AG09319 (cell line): ENCODE measurements around the gene HDAC2.

ENCODE experiments used
- DNase-seq: peaks from one replicate; pipeline ENCODE4 v3.0.0-alpha.2; 2010; ENCODE audit warnings: low read depth; ENCODE audit errors: extremely low read depth
- TF ChIP-seq, protein P1 (sequence below): IDR thresholded peaks from 2 replicates; pipeline ENCODE4 v1.5.1; 2011; ENCODE audit warnings: low read depth, mild to moderate bottlenecking, inconsistent platforms, low read length, moderate library complexity

The HDAC2 gene

DNA sequence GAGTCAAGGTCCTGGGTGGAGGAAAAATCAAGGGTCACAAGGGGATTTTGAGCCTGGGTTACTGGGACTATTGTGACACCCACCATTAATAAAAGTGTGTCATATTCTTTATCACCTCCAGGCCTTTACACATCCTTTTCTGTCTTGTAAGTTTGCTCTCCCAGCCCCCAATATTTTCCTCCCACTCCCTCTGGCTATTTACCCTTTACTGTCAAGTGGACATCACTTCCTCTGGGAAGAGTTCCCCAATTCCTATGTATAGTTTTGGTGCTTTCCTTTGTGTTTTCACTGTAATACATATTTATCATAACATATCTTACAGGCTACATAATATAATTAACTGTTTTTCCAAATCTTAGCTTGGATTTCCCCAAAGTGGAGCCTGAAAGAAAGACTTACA is 77.5 kb downstream of the HDAC2 start:
- TF ChIP-seq, protein P1, sequence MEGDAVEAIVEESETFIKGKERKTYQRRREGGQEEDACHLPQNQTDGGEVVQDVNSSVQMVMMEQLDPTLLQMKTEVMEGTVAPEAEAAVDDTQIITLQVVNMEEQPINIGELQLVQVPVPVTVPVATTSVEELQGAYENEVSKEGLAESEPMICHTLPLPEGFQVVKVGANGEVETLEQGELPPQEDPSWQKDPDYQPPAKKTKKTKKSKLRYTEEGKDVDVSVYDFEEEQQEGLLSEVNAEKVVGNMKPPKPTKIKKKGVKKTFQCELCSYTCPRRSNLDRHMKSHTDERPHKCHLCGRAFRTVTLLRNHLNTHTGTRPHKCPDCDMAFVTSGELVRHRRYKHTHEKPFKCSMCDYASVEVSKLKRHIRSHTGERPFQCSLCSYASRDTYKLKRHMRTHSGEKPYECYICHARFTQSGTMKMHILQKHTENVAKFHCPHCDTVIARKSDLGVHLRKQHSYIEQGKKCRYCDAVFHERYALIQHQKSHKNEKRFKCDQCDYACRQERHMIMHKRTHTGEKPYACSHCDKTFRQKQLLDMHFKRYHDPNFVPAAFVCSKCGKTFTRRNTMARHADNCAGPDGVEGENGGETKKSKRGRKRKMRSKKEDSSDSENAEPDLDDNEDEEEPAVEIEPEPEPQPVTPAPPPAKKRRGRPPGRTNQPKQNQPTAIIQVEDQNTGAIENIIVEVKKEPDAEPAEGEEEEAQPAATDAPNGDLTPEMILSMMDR, result no peak
- no peak for DNase-seq

GRCh38 chr6:113888956-113889630 is 81.9 kb downstream of the HDAC2 start:
- TF ChIP-seq, protein P1, result no peak
- DNase-seq, result no peak

- DNase-seq, result no peak
These were observed 82.5 kb downstream of the HDAC2 start for GRCh38 chr6:113888493-113888892.

GRCh38 chr6:113886512-113886911 is 84.4 kb downstream of the HDAC2 start:
- no peak for DNase-seq
- TF ChIP-seq, protein P1, result no peak

More at GRCh38 chr6:113888493-113888892, 82.5 kb downstream of the HDAC2 start:
- TF ChIP-seq, protein P1, result no peak

GRCh38 chr6:113884011-113884410 is 86.9 kb downstream of the HDAC2 start:
- DNase-seq, result no peak
- TF ChIP-seq, protein P1, result no peak
